Stomach (tissue), 4 donors: ENCODE results near the gene HS3ST6.

ENCODE experiments used
- CTCF ChIP-seq, 7 experiments: fragments of 450-650 bp in 4 of 7; fragments of 200-600 bp in 3 of 7; sonication (generic) in 3 of 7; IDR thresholded peaks; one replicate each; pipeline ENCODE4 v1.5.1; 2016 to 2019; ENCODE audit warnings: antibody characterized with exemption in 7 of 7, control low read depth in 2 of 7, mild to moderate bottlenecking in 1 of 7
- EP300 ChIP-seq: sonication (generic); formaldehyde crosslinking; IDR thresholded peaks from one replicate; pipeline ENCODE4 v1.6.1; 2017; ENCODE audit warnings: antibody characterized with exemption
- POLR2A ChIP-seq, 4 donors: fragments of 450-650 bp; IDR thresholded peaks; one replicate each; pipeline ENCODE4 v1.6.1; 2016; ENCODE audit warnings: antibody characterized with exemption in 4 of 4, control low read depth in 2 of 4, mild to moderate bottlenecking in 1 of 4, moderate library complexity in 1 of 4
- POLR2AphosphoS5 ChIP-seq, 3 donors: sonication (generic); formaldehyde crosslinking; IDR thresholded peaks; one replicate each; pipeline ENCODE4 v1.6.1; 2016; ENCODE audit warnings: antibody characterized with exemption in 3 of 3

GRCh38 chr16:1871974-1872635 is 46.1 kb downstream of the HS3ST6 start, which contains the start of gene MEIOB:
- TF ChIP-seq POLR2A (IDR thresholded peaks at IDR 0.05) (no peak), CTCF (IDR thresholded peaks at IDR 0.05) (no peak), POLR2AphosphoS5 (IDR thresholded peaks at IDR 0.05) (no peak), EP300 (no peak)
